Endodermal cell (in vitro differentiated cells): ENCODE measurements around the gene NEGR1. TPM values are rescaled to one million over a fixed set of nuclear protein-coding genes. Genes with fewer than 3 reads are reported as not detected.

Source experiments
- DNase-seq: peaks from one replicate; pipeline ENCODE4 v3.0.0-alpha.2; 2017
- H3K27ac ChIP-seq: 2 replicates; pipeline ENCODE4 v1.5.1; 2013; ENCODE audit warnings: mild to moderate bottlenecking, low read depth, low read length, moderate library complexity
- H3K27me3 ChIP-seq: 2 replicates; pipeline ENCODE4 v1.6.1; 2013; ENCODE audit warnings: mild to moderate bottlenecking, low read length, moderate library complexity; ENCODE audit not compliant: insufficient read depth, control insufficient read depth, poor library complexity, severe bottlenecking
- H3K36me3 ChIP-seq: 2 replicates; pipeline ENCODE4 v1.7.0; 2013; ENCODE audit warnings: mild to moderate bottlenecking, low read length, moderate library complexity; ENCODE audit not compliant: control insufficient read depth, insufficient read depth
- H3K4me1 ChIP-seq: one replicate; pipeline ENCODE4 v1.7.0; 2013; ENCODE audit warnings: low read length; ENCODE audit not compliant: control insufficient read depth, insufficient read depth
- H3K4me3 ChIP-seq: 2 replicates; pipeline ENCODE4 v1.5.1; 2013; ENCODE audit warnings: mild to moderate bottlenecking, low read length, moderate library complexity
- H3K9ac ChIP-seq: 2 replicates; pipeline ENCODE4 v1.6.1; 2013; ENCODE audit warnings: mild to moderate bottlenecking, low read length, moderate library complexity; ENCODE audit not compliant: poor library complexity, severe bottlenecking; ENCODE audit errors: extremely low read depth
- H3K9me3 ChIP-seq: 2 replicates; pipeline ENCODE4 v1.6.1; 2013; ENCODE audit warnings: mild to moderate bottlenecking, low read length, moderate library complexity; ENCODE audit not compliant: control insufficient read depth
- H3K27ac Mint-ChIP-seq: 2 replicates; pipeline ENCODE4 v1.8.0; 2020; ENCODE audit warnings: mixed read lengths
- H3K27me3 Mint-ChIP-seq: 2 replicates; pipeline ENCODE4 v1.8.0; 2021; ENCODE audit warnings: mild to moderate bottlenecking, mixed read lengths; ENCODE audit not compliant: insufficient read depth
- H3K36me3 Mint-ChIP-seq: 2 replicates; pipeline ENCODE4 v1.8.0; 2020; ENCODE audit warnings: low read depth, mixed read lengths
- H3K4me1 Mint-ChIP-seq: 2 replicates; pipeline ENCODE4 v1.8.0; 2020; ENCODE audit warnings: mixed read lengths
- H3K4me3 Mint-ChIP-seq: 2 replicates; pipeline ENCODE4 v1.8.0; 2020; ENCODE audit warnings: mild to moderate bottlenecking, moderate library complexity, mixed read lengths
- H3K9me3 Mint-ChIP-seq: 2 replicates; pipeline ENCODE4 v1.8.0; 2020; ENCODE audit warnings: mild to moderate bottlenecking, mixed read lengths
- CTCF ChIP-seq: fragments of 200-600 bp; sonication (generic); conservative IDR thresholded peaks from 2 replicates; pipeline ENCODE4 v1.5.0; 2021; ENCODE audit warnings: antibody characterized with exemption, mild to moderate bottlenecking
- WGBS, 2 experiments: methylation state at CpG; one replicate each; pipeline versions ENCODE4 v1.1.5 to v1.1.7; 2013; ENCODE audit warnings: missing lambda C conversion rate in 2 of 2, mixed read lengths in 1 of 2; ENCODE audit not compliant: insufficient coverage in 1 of 2, insufficient read length in 1 of 2; 5-methylcytosine and 5-hydroxymethylcytosine counted together
- total RNA-seq, 2 donors: library from RNA; stranded (reverse); fragmentation: NEBNext Ultra II Directional in 1 of 2; extraction: Animal tissue kit (Norgen Biotek cat#: 25700) in 1 of 2; gene quantifications; 2 replicates in 1 of 2; 3 replicates in 1 of 2; pipeline ENCODE4 v1.2.1, GENCODE V29; 2021

NEGR1 gene
- total RNA-seq, 2 donors from 2014 or later = 1.5 to 2.1 TPM

GRCh38 chr1:71695821-71696220 lies 586.5 kb downstream of the NEGR1 start:
- Histone ChIP-seq H3K36me3 (no peaks in the 10 kb centered on the region), H3K9ac (no peak overlapping the region), H3K4me3 (peak overlapping the region; percentile 42), H3K27ac (no peak overlapping the region), H3K4me1 (no peaks in the 10 kb centered on the region), H3K9me3 (no peaks in the 10 kb centered on the region), H3K27me3 (no peaks in the 10 kb centered on the region)
- Mint-ChIP-seq H3K27me3 (no peaks in the 10 kb centered on the region), H3K4me3 (no peak overlapping the region), H3K36me3 (no peaks in the 10 kb centered on the region), H3K4me1 (peaks cover 4% of the 10 kb centered on the region), H3K9me3 (no peaks in the 10 kb centered on the region), H3K27ac (no peak overlapping the region)
- no peak for DNase-seq
- 93 to 100% methylated on average over 1 of the region's 1 CpG for WGBS, 2 experiments
- no peak for TF ChIP-seq CTCF

- H3K27me3 ChIP-seq = no peaks in the 10 kb centered on the region
- H3K27me3 Mint-ChIP-seq = no peaks in the 10 kb centered on the region
- no peak overlapping the region for H3K9ac ChIP-seq
- H3K36me3 Mint-ChIP-seq = no peaks in the 10 kb centered on the region
- H3K27ac Mint-ChIP-seq = no peak overlapping the region
- H3K9me3 ChIP-seq = no peaks in the 10 kb centered on the region
- H3K36me3 ChIP-seq = no peaks in the 10 kb centered on the region
- peaks cover 4% of the 10 kb centered on the region for H3K4me1 Mint-ChIP-seq
- no peak for DNase-seq
- TF ChIP-seq CTCF = no peak
- no peaks in the 10 kb centered on the region for H3K9me3 Mint-ChIP-seq
- H3K27ac ChIP-seq = no peak overlapping the region
- 100% methylated on average over 1 of the region's 1 CpG; no CpG with 5 or more reads in 1 of the 2 experiments for WGBS, 2 experiments
- H3K4me3 Mint-ChIP-seq = no peak overlapping the region
- no peak overlapping the region for H3K4me3 ChIP-seq
- no peaks in the 10 kb centered on the region for H3K4me1 ChIP-seq
These were observed 587.3 kb downstream of the NEGR1 start for GRCh38 chr1:71695084-71695483.

GRCh38 chr1:71693581-71693980 lies 588.8 kb downstream of the NEGR1 start:
- Histone ChIP-seq H3K27ac (no peak overlapping the region), H3K4me1 (no peaks in the 10 kb centered on the region), H3K27me3 (no peaks in the 10 kb centered on the region), H3K36me3 (no peaks in the 10 kb centered on the region), H3K9ac (no peak overlapping the region), H3K9me3 (no peaks in the 10 kb centered on the region), H3K4me3 (no peak overlapping the region)
- no peak for DNase-seq
- Mint-ChIP-seq H3K4me1 (peaks cover 4% of the 10 kb centered on the region), H3K4me3 (no peak overlapping the region), H3K27ac (no peak overlapping the region), H3K9me3 (no peaks in the 10 kb centered on the region), H3K27me3 (no peaks in the 10 kb centered on the region), H3K36me3 (no peaks in the 10 kb centered on the region)
- TF ChIP-seq CTCF = no peak
